Stimulated activated CD4-positive, alpha-beta T cell treated with anti-CD3 and anti-CD28 coated beads, Interleukin-4, amount 100 ng/mL, for 1 hour (primary cell): ENCODE data around the gene BICDL1.

Experiments used
- DNase-seq: peaks from one replicate; pipeline ENCODE4 v3.0.0-alpha.2; 2020

Gene BICDL1

DNA sequence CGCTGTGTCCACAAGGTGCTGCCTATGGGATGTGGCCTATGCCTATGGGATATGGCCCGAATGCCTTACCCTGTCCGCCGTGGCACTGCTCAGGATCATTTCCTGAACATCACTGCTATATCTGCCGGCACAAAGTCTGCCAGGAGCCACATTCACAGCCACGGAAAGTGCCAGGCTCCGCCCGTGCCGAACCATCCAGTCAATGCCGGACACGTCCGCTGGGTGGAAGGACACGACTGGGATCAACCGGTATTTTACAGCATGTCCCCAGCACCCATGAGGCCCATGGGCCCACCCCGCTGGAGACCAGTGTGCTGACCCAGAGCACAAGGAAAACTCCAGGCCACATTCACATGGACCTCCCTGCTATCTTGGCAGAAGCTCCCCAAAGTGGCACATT lies 142.1 kb downstream of the BICDL1 start:
- no peak for DNase-seq

GRCh38 chr12:120132054-120132836 lies 143.2 kb downstream of the BICDL1 start:
- no peak for DNase-seq

DNA sequence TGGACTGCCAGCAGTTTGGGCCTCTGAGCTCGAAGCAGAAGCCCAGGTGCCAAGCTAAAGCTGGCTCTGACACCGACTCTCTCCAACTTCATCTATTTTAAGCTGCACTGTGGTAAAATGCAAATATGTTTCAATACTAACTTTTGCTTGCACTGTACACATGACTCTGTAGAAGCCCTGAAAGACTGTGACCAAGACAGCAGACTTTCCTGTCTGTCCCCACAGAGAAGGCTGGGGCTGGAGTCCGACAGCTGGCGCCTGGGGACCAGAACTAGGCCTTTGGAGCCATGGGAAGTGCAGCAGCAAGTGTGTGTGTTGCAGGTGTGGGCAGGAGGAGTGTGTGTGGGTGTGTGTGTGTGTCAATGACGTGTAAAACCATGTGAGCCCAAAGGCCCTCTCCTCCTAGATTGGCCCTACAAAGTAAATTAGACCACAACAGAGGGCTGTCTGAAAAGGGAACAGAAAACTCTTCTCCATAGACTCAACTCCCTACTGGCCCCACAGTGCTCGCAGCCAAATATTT lies 143.9 kb downstream of the BICDL1 start:
- no peak for DNase-seq

DNA sequence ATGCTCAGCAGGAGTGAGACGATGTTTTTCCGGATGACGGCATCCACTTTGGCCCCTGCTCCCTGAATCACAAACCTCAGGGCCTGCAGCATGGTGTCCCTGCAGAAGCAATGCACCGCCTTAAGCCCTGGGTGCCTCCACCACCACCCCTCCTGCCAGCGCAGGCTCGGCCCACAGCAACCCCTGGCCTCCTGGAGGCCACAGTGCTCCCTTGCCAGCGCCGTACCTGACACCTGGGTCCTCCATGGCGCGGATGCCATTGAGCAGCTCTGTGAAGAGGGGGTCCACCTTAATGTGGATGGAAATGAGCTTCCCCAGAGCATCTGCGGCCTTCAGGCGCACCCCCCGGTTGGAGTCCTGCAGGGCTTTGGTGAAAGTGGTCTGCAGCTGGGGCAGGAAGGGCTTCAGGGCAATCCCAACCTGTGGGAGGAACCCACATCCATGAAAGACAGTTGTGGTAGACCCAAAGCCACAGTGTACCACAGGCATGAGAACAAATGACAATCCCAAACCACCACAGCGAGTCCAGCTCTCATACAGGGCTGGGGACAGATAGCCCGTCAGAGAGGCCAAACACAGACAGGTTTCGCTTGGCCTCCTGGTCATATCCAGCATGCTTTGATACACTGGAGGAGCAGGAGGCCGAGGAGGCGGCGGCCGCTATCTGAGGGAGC lies 145.4 kb downstream of the BICDL1 start:
- no peak for DNase-seq

GRCh38 chr12:120136093-120136770 lies 147.2 kb downstream of the BICDL1 start:
- DNase-seq = no peak

- no peak for DNase-seq
These were observed 148.8 kb downstream of the BICDL1 start for GRCh38 chr12:120137833-120138232.

DNA sequence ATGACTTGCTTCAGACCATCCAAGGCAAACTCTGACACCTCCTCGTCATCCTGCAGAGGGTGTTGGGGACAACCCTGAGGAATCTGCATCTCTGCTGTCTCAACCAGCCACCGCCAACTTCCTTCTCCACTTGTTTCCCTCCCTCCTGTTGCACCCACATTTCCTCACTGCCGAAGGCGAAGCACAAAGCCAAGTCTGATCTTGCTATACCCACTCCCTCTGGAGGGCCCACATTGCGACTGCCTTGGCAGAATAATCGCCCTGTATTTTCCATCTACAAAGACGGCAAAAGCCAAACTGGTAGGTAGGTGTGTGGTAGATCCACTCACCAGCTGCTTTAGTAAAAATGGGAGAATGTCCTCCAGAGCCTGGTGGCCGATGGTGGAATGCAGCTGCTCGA lies 149.3 kb downstream of the BICDL1 start:
- DNase-seq = no peak

DNA sequence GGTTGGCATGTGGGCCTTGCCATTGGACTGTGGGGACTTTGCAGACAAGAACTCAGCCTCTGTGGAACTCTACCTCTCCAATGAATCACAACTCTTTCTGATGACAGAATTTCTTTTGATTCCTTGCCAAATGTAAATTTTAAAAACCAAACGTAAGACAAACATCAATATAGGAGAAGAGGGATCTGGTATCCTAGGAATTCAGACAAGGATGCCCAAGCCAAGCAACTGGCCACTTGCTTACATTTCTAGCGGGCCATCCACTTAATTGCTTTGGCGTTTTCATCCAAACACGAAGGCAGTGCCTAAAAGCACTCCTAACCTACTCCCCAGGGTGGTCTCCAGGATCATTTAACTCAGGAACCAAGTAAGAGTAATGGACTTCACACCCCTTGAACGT lies 150.9 kb downstream of the BICDL1 start:
- no peak for DNase-seq

GRCh38 chr12:120140603-120141002 lies 151.6 kb downstream of the BICDL1 start:
- DNase-seq = no peak

- DNase-seq = no peak
These were observed 152.3 kb downstream of the BICDL1 start for GRCh38 chr12:120141336-120141735.

- DNase-seq = no peak
These were observed 153.3 kb downstream of the BICDL1 start for GRCh38 chr12:120142231-120142877.
